ENCODE measurements around the gene YIPF4. TPM values are rescaled to one million over a fixed set of nuclear protein-coding genes. Genes with fewer than 3 reads are reported as not detected.

The YIPF4 gene
- total RNA-seq, 1 donor from 2014 or later: 39.9 TPM

DNA sequence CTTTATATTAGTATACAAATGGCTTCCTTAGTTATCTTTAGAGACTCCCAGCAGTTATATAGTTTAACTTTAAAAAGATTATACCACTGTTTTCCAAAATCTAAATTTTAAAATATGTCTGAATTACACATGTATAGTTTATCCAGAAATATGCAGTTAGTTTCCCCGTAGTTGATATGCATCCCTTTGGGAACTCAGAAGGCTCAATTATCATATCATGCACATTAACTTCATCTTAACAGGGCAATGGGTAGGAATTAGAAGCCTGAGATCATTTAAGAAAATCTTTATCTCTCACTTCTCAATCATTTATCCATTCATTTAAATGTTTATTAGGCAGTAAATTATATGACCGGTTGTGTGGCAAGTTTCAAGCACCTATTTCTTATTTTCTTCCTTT, 40.2 kb upstream of the YIPF4 start:
- H3K4me3 Mint-ChIP-seq (ENCODE audit: low read depth): no peak overlapping the region
- H3K27me3 Mint-ChIP-seq: no peaks in the 10 kb centered on the region
- H3K27ac Mint-ChIP-seq: no peak overlapping the region
- H3K9me3 Mint-ChIP-seq (ENCODE audit: low read depth): no peaks in the 10 kb centered on the region
- no peaks in the 10 kb centered on the region for H3K36me3 Mint-ChIP-seq (ENCODE audit: insufficient read depth)
- TF ChIP-seq, protein P1, sequence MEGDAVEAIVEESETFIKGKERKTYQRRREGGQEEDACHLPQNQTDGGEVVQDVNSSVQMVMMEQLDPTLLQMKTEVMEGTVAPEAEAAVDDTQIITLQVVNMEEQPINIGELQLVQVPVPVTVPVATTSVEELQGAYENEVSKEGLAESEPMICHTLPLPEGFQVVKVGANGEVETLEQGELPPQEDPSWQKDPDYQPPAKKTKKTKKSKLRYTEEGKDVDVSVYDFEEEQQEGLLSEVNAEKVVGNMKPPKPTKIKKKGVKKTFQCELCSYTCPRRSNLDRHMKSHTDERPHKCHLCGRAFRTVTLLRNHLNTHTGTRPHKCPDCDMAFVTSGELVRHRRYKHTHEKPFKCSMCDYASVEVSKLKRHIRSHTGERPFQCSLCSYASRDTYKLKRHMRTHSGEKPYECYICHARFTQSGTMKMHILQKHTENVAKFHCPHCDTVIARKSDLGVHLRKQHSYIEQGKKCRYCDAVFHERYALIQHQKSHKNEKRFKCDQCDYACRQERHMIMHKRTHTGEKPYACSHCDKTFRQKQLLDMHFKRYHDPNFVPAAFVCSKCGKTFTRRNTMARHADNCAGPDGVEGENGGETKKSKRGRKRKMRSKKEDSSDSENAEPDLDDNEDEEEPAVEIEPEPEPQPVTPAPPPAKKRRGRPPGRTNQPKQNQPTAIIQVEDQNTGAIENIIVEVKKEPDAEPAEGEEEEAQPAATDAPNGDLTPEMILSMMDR (IDR thresholded peaks at IDR 0.05; ENCODE audit: unreplicated experiment): no peak
- no peak for DNase-seq (ENCODE audit: low spot score, unreplicated experiment)
- no peaks in the 10 kb centered on the region for H3K4me1 Mint-ChIP-seq (ENCODE audit: low read depth)

DNA sequence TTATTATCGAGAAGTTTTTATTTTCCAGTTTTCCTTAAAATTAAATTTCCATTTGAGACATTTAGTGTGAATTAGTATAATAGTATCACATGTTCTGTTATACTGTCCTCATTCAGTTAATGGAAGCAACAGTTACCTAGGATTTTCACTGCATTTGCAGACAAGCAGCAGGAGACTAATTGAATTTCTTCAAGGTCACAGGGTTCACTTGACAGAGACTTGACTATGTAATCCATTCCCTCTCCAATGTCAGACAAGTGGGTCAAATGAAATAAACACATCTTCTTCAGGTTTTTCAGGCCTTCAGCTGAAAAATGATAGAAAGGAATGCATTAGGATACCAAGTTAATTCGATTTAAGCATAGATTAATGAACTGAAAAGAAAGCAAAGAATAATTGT, 39.7 kb upstream of the YIPF4 start:
- Mint-ChIP-seq H3K4me1 (ENCODE audit: low read depth) (no peaks in the 10 kb centered on the region), H3K36me3 (ENCODE audit: insufficient read depth) (no peaks in the 10 kb centered on the region)

DNA sequence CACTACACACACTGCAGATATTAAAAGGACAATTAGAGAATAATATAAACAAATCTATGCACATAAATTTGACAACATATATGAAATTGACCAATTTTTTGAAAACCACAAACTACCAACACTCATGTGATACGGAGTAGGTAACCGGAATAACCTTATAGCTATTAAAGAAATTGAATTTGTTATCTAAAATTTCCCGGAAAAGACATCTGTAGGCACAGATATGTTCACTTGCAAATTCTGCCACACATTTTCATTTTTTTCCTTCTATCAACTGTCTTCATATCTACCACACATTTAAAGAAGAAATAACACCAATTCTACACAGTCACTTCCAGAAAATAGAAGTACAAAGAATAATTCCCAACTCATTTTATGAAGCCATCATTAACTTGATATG, 35.4 kb upstream of the YIPF4 start:
- H3K9me3 Mint-ChIP-seq (ENCODE audit: low read depth): no peaks in the 10 kb centered on the region
- H3K4me3 Mint-ChIP-seq (ENCODE audit: low read depth): no peak overlapping the region
- H3K4me1 Mint-ChIP-seq (ENCODE audit: low read depth): no peaks in the 10 kb centered on the region
- no peaks in the 10 kb centered on the region for H3K36me3 Mint-ChIP-seq (ENCODE audit: insufficient read depth)
- H3K27ac Mint-ChIP-seq: no peak overlapping the region
- H3K27me3 Mint-ChIP-seq: no peaks in the 10 kb centered on the region
- DNase-seq (ENCODE audit: low spot score, unreplicated experiment): no peak
- TF ChIP-seq, protein P1 (IDR thresholded peaks at IDR 0.05; ENCODE audit: unreplicated experiment): no peak

More for the DNA sequence above, 39.7 kb upstream of the YIPF4 start:
- no peak overlapping the region for H3K4me3 Mint-ChIP-seq (ENCODE audit: low read depth)
- TF ChIP-seq, protein P1 (IDR thresholded peaks at IDR 0.05; ENCODE audit: unreplicated experiment): no peak
- no peaks in the 10 kb centered on the region for H3K9me3 Mint-ChIP-seq (ENCODE audit: low read depth)
- H3K27me3 Mint-ChIP-seq: no peaks in the 10 kb centered on the region
- no peak for DNase-seq (ENCODE audit: low spot score, unreplicated experiment)
- H3K27ac Mint-ChIP-seq: no peak overlapping the region

DNA sequence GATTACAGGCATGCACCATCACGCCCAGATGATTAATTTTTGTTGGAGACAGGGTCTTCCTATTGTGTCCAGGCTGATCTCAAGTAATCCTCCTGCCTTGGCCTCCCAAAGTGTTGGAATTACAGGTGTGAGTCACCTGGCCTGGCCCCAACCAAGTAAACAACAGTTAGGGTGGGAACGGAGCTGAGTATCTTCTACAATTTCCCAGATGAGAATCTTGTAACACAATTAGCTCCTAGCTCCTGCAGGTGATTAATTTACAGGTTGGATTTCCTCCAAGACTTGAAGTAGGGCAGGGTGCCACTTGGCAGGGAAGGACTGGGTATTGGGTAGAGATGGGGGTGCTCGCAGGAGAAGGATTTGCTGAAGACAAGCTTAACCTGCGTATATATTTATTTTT, 30.8 kb upstream of the YIPF4 start:
- no peaks in the 10 kb centered on the region for H3K9me3 Mint-ChIP-seq (ENCODE audit: low read depth)
- no peaks in the 10 kb centered on the region for H3K4me1 Mint-ChIP-seq (ENCODE audit: low read depth)
- TF ChIP-seq, protein P1 (IDR thresholded peaks at IDR 0.05; ENCODE audit: unreplicated experiment): no peak
- no peak overlapping the region for H3K4me3 Mint-ChIP-seq (ENCODE audit: low read depth)
- DNase-seq (ENCODE audit: low spot score, unreplicated experiment): no peak
- no peaks in the 10 kb centered on the region for H3K27me3 Mint-ChIP-seq
- no peak overlapping the region for H3K27ac Mint-ChIP-seq
- H3K36me3 Mint-ChIP-seq (ENCODE audit: insufficient read depth): no peaks in the 10 kb centered on the region

DNA sequence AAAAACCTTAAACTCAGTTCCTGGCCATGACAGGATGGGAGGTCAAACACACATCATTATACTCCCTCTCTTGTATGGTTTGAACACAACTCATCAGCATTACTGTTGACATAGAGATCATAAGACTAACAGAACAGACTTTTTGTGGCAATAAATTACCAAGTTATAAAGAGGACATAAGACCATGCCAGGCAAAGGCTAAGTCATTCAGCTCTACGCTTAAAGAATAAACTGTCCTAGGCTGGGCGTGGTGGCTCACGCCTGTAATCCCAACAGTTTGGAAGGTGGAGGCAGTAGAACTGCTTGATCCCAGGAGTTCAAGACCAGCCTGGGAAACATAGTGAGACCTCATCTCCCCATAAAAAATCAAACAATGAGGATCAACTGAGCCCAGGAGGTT, 29.4 kb upstream of the YIPF4 start:
- no peak for DNase-seq (ENCODE audit: low spot score, unreplicated experiment)
- no peaks in the 10 kb centered on the region for H3K4me1 Mint-ChIP-seq (ENCODE audit: low read depth)
- H3K27ac Mint-ChIP-seq: no peak overlapping the region
- no peaks in the 10 kb centered on the region for H3K36me3 Mint-ChIP-seq (ENCODE audit: insufficient read depth)
- H3K9me3 Mint-ChIP-seq (ENCODE audit: low read depth): no peaks in the 10 kb centered on the region
- no peaks in the 10 kb centered on the region for H3K27me3 Mint-ChIP-seq
- no peak overlapping the region for H3K4me3 Mint-ChIP-seq (ENCODE audit: low read depth)
- TF ChIP-seq, protein P1 (IDR thresholded peaks at IDR 0.05; ENCODE audit: unreplicated experiment): no peak
